ENCODE data around the gene BNIP3.
"Not testable (repeated sequence)": the region's sequence is repeated elsewhere in the genome, so short reads cannot be mapped to it uniquely, and the experiment has no call there.

Gene BNIP3

DNA sequence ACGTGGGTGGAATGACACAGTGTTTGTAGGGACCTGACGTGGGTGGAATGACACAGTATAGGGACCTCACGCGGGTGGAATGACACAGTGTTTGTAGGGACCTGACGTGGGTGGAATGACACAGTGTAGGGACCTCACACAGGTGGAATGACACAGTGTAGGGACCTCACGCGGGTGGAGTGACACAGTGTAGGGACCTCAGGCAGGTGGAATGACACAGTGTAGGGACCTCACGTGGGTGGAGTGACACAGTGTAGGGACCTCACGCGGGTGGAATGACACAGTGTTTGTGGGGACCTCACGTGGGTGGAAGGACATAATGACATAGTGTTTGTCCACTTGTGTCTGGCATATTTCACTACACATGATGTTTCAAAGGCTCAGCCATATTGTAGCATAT lies 61.6 kb downstream of the BNIP3 start:
- Histone ChIP-seq H3K4me3 (ENCODE audit: low read depth, low read length) (no peak overlapping the region), H3K36me3 (ENCODE audit: control insufficient read depth, insufficient read depth, low read length) (no peaks in the 10 kb centered on the region), H3K27ac (ENCODE audit: low read depth, low read length) (no peak overlapping the region), H3K9me3 (ENCODE audit: control insufficient read depth, insufficient read depth, low read depth, low read length) (peaks cover 7% of the 10 kb centered on the region; the same call in 1 of the 2 replicates), H3K9ac (ENCODE audit: low read length) (no peak overlapping the region), H3K4me1 (ENCODE audit: control insufficient read depth, insufficient read depth, low read length) (peaks cover 13% of the 10 kb centered on the region), H3K27me3 (ENCODE audit: control insufficient read depth, insufficient read depth, low read length) (no peaks in the 10 kb centered on the region)

DNA sequence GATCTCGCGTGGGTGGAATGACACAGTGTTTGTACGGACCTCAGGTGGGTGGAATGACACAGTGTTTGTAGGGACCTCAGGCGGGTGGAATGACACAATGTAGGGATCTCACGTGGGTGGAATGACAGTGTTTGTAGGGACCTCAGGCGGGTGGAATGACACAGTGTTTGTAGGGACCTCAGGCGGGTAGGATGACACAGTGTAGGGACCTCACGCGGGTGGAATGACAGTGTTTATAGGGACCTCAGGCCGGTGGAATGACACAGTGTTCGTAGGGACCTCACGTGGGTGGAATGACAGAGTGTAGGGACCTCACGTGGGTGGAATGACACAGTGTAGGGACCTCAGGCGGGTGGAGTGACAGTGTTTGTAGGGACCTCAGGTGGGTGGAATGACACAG lies 62.3 kb downstream of the BNIP3 start:
- not testable (repeated sequence) for H3K27ac ChIP-seq (ENCODE audit: low read depth, low read length); H3K9ac ChIP-seq (ENCODE audit: low read length); H3K36me3 ChIP-seq (ENCODE audit: control insufficient read depth, insufficient read depth, low read length); H3K9me3 ChIP-seq (ENCODE audit: control insufficient read depth, insufficient read depth, low read depth, low read length); H3K4me3 ChIP-seq (ENCODE audit: low read depth, low read length); H3K27me3 ChIP-seq (ENCODE audit: control insufficient read depth, insufficient read depth, low read length)
- H3K4me1 ChIP-seq (ENCODE audit: control insufficient read depth, insufficient read depth, low read length): peaks cover 13% of the 10 kb centered on the region
